ENCODE results near the gene CTNNBL1.

DNA sequence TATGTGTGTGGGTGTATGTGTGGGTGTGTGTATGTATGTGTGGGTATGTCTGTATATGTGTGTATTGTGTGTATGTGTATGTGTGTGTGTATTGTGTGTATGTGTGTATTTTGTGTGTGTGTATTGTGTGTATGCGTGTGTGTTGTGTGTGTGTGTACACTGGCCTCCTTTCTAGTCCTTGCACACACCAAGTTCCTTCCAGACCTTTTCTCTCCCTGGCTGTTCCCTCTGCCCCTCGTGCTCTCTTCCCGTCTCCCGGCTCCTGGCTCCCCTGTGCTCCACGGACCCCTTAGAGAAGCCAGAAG is 220.5 kb downstream of the CTNNBL1 start:
- TF ChIP-seq MAX (IDR thresholded peaks at IDR 0.05; ENCODE audit: low read depth, low read length) (no peak), CTCF (IDR thresholded peaks at IDR 0.05; ENCODE audit: low read depth, low read length) (no peak)

Data from NB4 (cell line).